GM12878 (cell line): ENCODE measurements around the gene LRRC15. TPM values are rescaled to one million over a fixed set of nuclear protein-coding genes. Genes with fewer than 3 reads are reported as not detected.

Source experiments
- ATAC-seq: fragments of 200-7000 bp; cut with Tn5 transposase; 3 replicates; pipeline ENCODE4 v1.9.1; 2020; ENCODE audit warnings: mild to moderate bottlenecking, moderate library complexity
- BruUV-seq: library from RNA; stranded (reverse); fragments of 400-500 nt; replicated peaks from 2 replicates; lab custom pipeline; 2021; lab: Mats Ljungman, UMichigan
- CTCF ChIA-PET: fragments of 300-600 bp; sonication (Branson Sonifier 250); formaldehyde crosslinking; extraction: SDS; loops from one replicate; lab custom pipeline; 2021; ENCODE audit warnings: inconsistent platforms; lab: Yijun Ruan, JAX
- POLR2A ChIA-PET: fragments of 350-600 bp; formaldehyde crosslinking; extraction: SDS; loops from one replicate; lab custom pipeline; 2021; ENCODE audit warnings: inconsistent platforms; lab: Charles Lee
- RAD21 ChIA-PET: fragments of 300-600 bp; sonication (Branson Sonifier 250); formaldehyde crosslinking; loops from one replicate; lab custom pipeline; 2023; ENCODE audit warnings: antibody characterized with exemption; ENCODE audit not compliant: unreplicated experiment; lab: Charles Lee
- SMC1A ChIA-PET: fragments of 300-600 bp; sonication (Branson Sonifier 250); formaldehyde crosslinking; loops from one replicate; lab custom pipeline; 2023; ENCODE audit not compliant: unreplicated experiment, uncharacterized antibody; lab: Charles Lee
- DNase-seq: peaks from one replicate; pipeline ENCODE4 v3.0.0-alpha.2; 2011; ENCODE audit warnings: low read depth, low spot score
- FAIRE-seq: peaks from 3 replicates; lab custom pipeline; 2011; peaks lifted over from hg19 to GRCh38; lab: Jason Lieb, UNC
- H2AFZ ChIP-seq: 2 replicates; pipeline ENCODE4 v1.6.0; 2011; ENCODE audit warnings: low read depth, low read length, control low read depth; ENCODE audit not compliant: control insufficient read depth
- H3K27ac ChIP-seq: 2 replicates; pipeline ENCODE4 v1.5.1; 2011; ENCODE audit warnings: control low read depth; ENCODE audit not compliant: control insufficient read depth, insufficient read depth
- H3K27me3 ChIP-seq, 2 experiments: replicated peaks in 1 of 2; 2 replicates each; pipeline versions ENCODE4 v1.6.0 to v1.6.1; 2011; ENCODE audit warnings: low read length in 1 of 2; ENCODE audit not compliant: control insufficient read depth in 2 of 2, insufficient read depth in 2 of 2
- H3K36me3 ChIP-seq, 2 experiments: 2 replicates each; pipeline ENCODE4 v1.5.1; 2011; ENCODE audit warnings: low read length in 1 of 2; ENCODE audit not compliant: control insufficient read depth in 2 of 2, insufficient read depth in 2 of 2
- H3K4me1 ChIP-seq: 2 replicates; pipeline ENCODE4 v1.6.1; 2011; ENCODE audit warnings: mild to moderate bottlenecking, low read length, moderate library complexity, mixed read lengths; ENCODE audit not compliant: control insufficient read depth, insufficient read depth
- H3K4me2 ChIP-seq: 2 replicates; pipeline ENCODE4 v1.6.0; 2011; ENCODE audit warnings: control low read depth; ENCODE audit not compliant: control insufficient read depth, insufficient read depth
- H3K4me3 ChIP-seq: fragments of 200-600 bp; sonication (generic); 2 replicates; pipeline ENCODE4 v1.5.1; 2016
- H3K79me2 ChIP-seq: 2 replicates; pipeline ENCODE4 v1.6.0; 2011; ENCODE audit warnings: low read length; ENCODE audit not compliant: control insufficient read depth, insufficient read depth
- H3K9ac ChIP-seq: 2 replicates; pipeline ENCODE4 v1.8.0; 2011; ENCODE audit warnings: low read length, control low read depth, mixed read lengths; ENCODE audit not compliant: control insufficient read depth, insufficient read depth
- H3K9me3 ChIP-seq: replicated peaks from 3 replicates; pipeline ENCODE4 v1.5.1; 2011; ENCODE audit warnings: mild to moderate bottlenecking, low read length; ENCODE audit not compliant: control insufficient read depth, insufficient read depth
- H4K20me1 ChIP-seq: 2 replicates; pipeline ENCODE4 v1.6.0; 2011; ENCODE audit not compliant: control insufficient read depth, insufficient read depth
- CTCF ChIP-seq, 3 experiments: IDR thresholded peaks in 2 of 3; conservative IDR thresholded peaks in 1 of 3; 2 replicates each; pipeline ENCODE4 v1.5.1; 2011; ENCODE audit warnings: low read depth in 3 of 3, low read length in 3 of 3, mild to moderate bottlenecking in 3 of 3, control low read depth in 2 of 3, moderate library complexity in 2 of 3, inconsistent platforms in 1 of 3, mixed read lengths in 1 of 3; ENCODE audit not compliant: control insufficient read depth in 2 of 3, insufficient read depth in 1 of 3; ENCODE audit errors: extremely low read depth in 1 of 3
- IRF3 ChIP-seq: fragments of 450-650 bp; IDR thresholded peaks from 2 replicates; pipeline ENCODE4 v1.6.1; 2014; ENCODE audit warnings: mild to moderate bottlenecking
- NFYA ChIP-seq: IDR thresholded peaks from 2 replicates; pipeline ENCODE4 v1.6.1; 2011; ENCODE audit warnings: low read depth, mild to moderate bottlenecking, low read length, improper control_type of control experiment, borderline replicate concordance
- NR2F1 ChIP-seq: fragments of 450-650 bp; conservative IDR thresholded peaks from 2 replicates; pipeline ENCODE4 v1.6.1; 2017; ENCODE audit warnings: mild to moderate bottlenecking
- RBBP5 ChIP-seq: fragments of 200-600 bp; sonication (generic); conservative IDR thresholded peaks from 2 replicates; pipeline ENCODE4 v1.6.1; 2016
- SP1 ChIP-seq: IDR thresholded peaks from one replicate; pipeline ENCODE4 v1.6.1; 2011; ENCODE audit warnings: low read depth, low read length
- TCF7 ChIP-seq: IDR thresholded peaks from 2 replicates; pipeline ENCODE4 v1.6.1; 2014; ENCODE audit warnings: antibody characterized with exemption, borderline replicate concordance
- ZBED1 ChIP-seq: IDR thresholded peaks from 2 replicates; pipeline ENCODE4 v1.6.1; 2016; ENCODE audit warnings: borderline replicate concordance
- WGBS: methylation state at CpG from one replicate; pipeline ENCODE4 v1.1.6; 2016; ENCODE audit warnings: low lambda C conversion rate; ENCODE audit not compliant: insufficient replicate concordance, insufficient coverage; ENCODE audit errors: missing lambda C conversion rate; 5-methylcytosine and 5-hydroxymethylcytosine counted together
- in situ Hi-C: fragments of 300-500 bp; cut with MboI; formaldehyde crosslinking; loops from 9 replicates; pipeline ENCODE4 v1.14.3; 2018; ENCODE audit warnings: mixed read lengths
- intact Hi-C: fragments of 100-400 bp; cut with micrococcal nuclease; formaldehyde crosslinking; loops from one replicate; pipeline ENCODE4 v1.14.2; 2022; ENCODE audit not compliant: unreplicated experiment
- polyA plus RNA-seq, 11 experiments: library from polyadenylated mRNA; depleted of rRNA in 4 of 11; unstranded in 6 of 11; stranded (reverse) in 5 of 11; fragments of >200 nt; fragmentation: Nextera tagmentation in 4 of 11; fragmentation: Illumina TruSeq in 1 of 11; extraction: Ambion mirVana in 4 of 11; extraction: Trizol in 1 of 11; gene quantifications; 1 replicate in 1 of 11; 2 replicates in 10 of 11; pipeline versions ENCODE4 v1.2.1 to v1.2.3, GENCODE V29; 2011 to 2016; ENCODE audit warnings: inconsistent platforms in 2 of 11, missing spikeins in 2 of 11, low read depth in 1 of 11
- total RNA-seq, 4 experiments: library from RNA; depleted of rRNA in 3 of 4; stranded (reverse); fragments of >200 nt in 3 of 4; fragmentation: Illumina TruSeq in 1 of 4; extraction: Trizol in 1 of 4; gene quantifications; 2 replicates each; pipeline versions ENCODE4 v1.2.1 to v1.2.3, GENCODE V29; 2013 to 2021
- TF ChIP-seq, protein P1 (sequence below): IDR thresholded peaks from 2 replicates; pipeline ENCODE4 v1.6.1; 2012; ENCODE audit warnings: low read depth, low read length, improper control_type of control experiment

The LRRC15 gene
- total and polyA plus RNA-seq, 10 of the 15 experiments (the other 5 are each of a cell fraction or from before 2014, with no cell fraction given) = not detected

DNA sequence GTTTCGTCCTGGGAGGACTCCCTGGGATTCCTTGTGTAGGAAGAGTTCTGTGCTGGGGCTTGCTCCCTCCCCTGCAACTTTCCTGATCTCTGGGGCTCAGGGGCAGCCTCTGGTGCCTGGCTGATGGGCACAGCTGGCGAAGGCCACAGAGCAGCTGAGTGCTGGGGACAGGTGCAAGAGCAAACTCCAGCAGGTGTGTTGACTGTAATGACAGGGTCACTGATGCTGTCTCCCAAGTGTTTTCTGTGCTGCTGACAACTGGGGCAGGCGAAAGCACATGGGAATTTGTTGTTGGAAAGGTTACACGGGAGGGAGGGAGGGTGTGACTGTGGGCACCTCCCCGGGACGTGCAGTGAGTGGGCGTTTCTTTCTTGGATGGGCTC, 40.0 kb downstream of the LRRC15 start:
- H3K27me3 ChIP-seq = peaks cover 0 to 7% of the 10 kb centered on the region in 2 experiments; a peak in 3 of 4 replicates
- H3K4me2 ChIP-seq = no peak overlapping the region
- TF ChIP-seq ZBED1 (no peak), TCF7 (no peak), SP1 (no peak), NR2F1 (no peak), RBBP5 (no peak), CTCF (IDR thresholded peaks at IDR 0.05 in 2 of 3, conservative IDR thresholded peaks at IDR 0.05 in 1 of 3; ENCODE audit: control insufficient read depth in 2 of 3, extremely low read depth in 1 of 3, insufficient read depth in 1 of 3, low read depth in 3 of 3, low read length in 3 of 3) (no peak), IRF3 (no peak), NFYA (no peak)
- TF ChIP-seq, protein P1, sequence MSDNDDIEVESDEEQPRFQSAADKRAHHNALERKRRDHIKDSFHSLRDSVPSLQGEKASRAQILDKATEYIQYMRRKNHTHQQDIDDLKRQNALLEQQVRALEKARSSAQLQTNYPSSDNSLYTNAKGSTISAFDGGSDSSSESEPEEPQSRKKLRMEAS = no peak
- in situ Hi-C loops = no loop called here
- H3K27ac ChIP-seq = no peak overlapping the region
- ChIA-PET SMC1A (interaction anchor here (0.9 to 1.4 kb wide), 3 partner anchors 14 to 244 kb away, joined by 3 to 4 read pairs (median 3); no protein-coding TSS in a partner anchor), POLR2A (no interaction called here), CTCF (interaction anchor here (0.8 to 1.9 kb wide), 3 partner anchors 14 to 76 kb away, joined by 3 to 7 read pairs (median 5); no protein-coding TSS in a partner anchor), RAD21 (no interaction called here)
- no peak overlapping the region for H2AFZ ChIP-seq
- no peaks in the 10 kb centered on the region; the same call in 1 of the 2 replicates for H3K4me1 ChIP-seq
- FAIRE-seq (no peak), DNase-seq (no peak), ATAC-seq (no peak)
- no peaks in the 10 kb centered on the region for H4K20me1 ChIP-seq
- no peak overlapping the region for H3K4me3 ChIP-seq
- H3K79me2 ChIP-seq = no peaks in the 10 kb centered on the region
- BruUV-seq = no TSS peak
- 32% methylated on average over 7 of the region's 7 CpGs for WGBS
- H3K9ac ChIP-seq = no peak overlapping the region
- intact Hi-C loops = no loop called here
- peaks cover 3% of the 10 kb centered on the region; the same call in 2 of the 3 replicates for H3K9me3 ChIP-seq
- no peaks in the 10 kb centered on the region for H3K36me3 ChIP-seq
